ENCODE results near the gene SPTBN4.

- TF ChIP-seq ZNF274 (IDR thresholded peaks at IDR 0.05; ENCODE audit: low read depth, low read length), result no peak
- TF ChIP-seq SUZ12 (IDR thresholded peaks at IDR 0.05; ENCODE audit: extremely low read depth, insufficient read depth, insufficient read length), result no peak
Observed at GRCh38 chr19:40552848-40553247, 86.0 kb downstream of the SPTBN4 start.

Data from NT2/D1 (cell line).